ENCODE data around the gene AKR1C4. TPM values are rescaled to one million over a fixed set of nuclear protein-coding genes. Genes with fewer than 3 reads are reported as not detected.

Gene AKR1C4
- total RNA-seq, result not detected

DNA sequence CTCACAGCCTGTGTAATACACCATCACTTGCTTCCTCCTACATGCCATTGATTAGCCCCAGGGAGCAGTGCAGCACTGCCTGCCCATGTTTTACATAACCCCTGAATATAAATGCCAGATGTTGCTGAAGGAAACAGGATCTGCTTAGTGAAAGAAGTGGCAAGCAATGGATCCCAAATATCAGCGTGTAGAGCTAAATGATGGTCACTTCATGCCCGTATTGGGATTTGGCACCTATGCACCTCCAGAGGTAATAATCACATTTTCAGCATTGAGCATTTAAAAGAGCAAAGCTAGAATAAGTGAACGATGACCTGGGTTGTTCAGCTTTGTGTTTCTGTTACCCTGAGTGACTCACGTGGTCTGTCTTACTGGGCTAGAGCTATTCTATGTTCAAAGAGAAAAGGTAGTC lies at the start of gene AKR1C4:
TSS of gene AKR1C4 (plus strand) at position 136 of the 412 bp plus-strand sequence. CDS start at position 167, 31 bp downstream.
- DNase-seq (ENCODE audit: low spot score) (no peak), ATAC-seq (ENCODE audit: low FRiP score) (no peak)
- TF ChIP-seq, protein P1, sequence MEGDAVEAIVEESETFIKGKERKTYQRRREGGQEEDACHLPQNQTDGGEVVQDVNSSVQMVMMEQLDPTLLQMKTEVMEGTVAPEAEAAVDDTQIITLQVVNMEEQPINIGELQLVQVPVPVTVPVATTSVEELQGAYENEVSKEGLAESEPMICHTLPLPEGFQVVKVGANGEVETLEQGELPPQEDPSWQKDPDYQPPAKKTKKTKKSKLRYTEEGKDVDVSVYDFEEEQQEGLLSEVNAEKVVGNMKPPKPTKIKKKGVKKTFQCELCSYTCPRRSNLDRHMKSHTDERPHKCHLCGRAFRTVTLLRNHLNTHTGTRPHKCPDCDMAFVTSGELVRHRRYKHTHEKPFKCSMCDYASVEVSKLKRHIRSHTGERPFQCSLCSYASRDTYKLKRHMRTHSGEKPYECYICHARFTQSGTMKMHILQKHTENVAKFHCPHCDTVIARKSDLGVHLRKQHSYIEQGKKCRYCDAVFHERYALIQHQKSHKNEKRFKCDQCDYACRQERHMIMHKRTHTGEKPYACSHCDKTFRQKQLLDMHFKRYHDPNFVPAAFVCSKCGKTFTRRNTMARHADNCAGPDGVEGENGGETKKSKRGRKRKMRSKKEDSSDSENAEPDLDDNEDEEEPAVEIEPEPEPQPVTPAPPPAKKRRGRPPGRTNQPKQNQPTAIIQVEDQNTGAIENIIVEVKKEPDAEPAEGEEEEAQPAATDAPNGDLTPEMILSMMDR (IDR thresholded peaks at IDR 0.05), result no peak

DNA sequence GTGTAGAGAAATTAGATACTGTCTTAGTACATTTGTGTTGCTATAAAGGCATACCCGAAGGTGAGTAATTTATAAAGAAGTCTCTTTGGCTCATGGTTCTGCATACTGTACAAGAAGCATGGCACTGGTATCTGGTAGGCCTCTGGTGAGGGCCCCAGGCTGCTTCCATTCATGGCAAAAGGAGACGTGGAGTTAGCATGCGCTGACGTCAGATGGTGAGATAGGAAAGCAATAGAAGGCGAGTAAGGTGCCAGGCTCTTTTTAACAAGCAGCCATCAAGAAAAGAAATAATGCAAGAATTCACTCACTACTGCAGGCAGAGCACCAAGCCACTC lies 49.8 kb upstream of the AKR1C4 start:
- DNase-seq (ENCODE audit: low spot score), result no peak
- no peak for ATAC-seq (ENCODE audit: low FRiP score)
- TF ChIP-seq, protein P1 (IDR thresholded peaks at IDR 0.05), result no peak

DNA sequence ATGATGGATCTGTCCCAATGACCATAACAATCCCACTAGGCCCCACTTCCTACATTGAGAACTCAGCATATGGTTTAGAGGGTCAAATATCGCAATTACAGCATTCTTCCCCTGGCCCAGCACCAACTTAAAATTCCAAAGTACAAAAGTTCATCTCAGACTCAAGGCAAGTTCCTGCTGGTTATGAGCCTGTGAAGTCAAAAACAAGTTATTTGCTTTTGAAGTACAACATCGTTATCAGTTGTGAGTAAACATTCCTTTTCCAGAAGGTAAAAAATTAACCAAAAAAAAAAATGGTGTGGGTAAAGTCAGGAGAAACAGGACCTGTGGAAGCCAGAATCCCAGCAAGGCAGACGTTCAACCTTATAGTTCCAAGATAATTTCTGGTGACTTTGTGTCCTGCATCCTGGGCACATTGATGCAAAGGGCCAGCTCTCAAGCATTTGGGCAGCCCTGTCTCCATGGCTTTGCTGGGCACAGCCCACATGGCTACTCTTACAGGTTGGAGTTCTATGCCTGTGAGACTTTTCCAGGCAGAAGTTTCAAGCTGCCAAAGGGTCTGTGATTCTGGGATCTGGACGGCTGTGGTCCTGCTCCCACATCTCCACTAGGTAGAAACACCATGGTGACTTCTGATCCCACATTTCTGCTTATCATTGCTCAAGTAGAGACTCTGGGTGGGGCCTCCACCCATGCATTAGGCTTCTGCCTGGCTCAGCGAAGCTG lies 49.2 kb upstream of the AKR1C4 start:
- DNase-seq (ENCODE audit: low spot score) (no peak), ATAC-seq (ENCODE audit: low FRiP score) (no peak)
- TF ChIP-seq, protein P1 (IDR thresholded peaks at IDR 0.05), result no peak

DNA sequence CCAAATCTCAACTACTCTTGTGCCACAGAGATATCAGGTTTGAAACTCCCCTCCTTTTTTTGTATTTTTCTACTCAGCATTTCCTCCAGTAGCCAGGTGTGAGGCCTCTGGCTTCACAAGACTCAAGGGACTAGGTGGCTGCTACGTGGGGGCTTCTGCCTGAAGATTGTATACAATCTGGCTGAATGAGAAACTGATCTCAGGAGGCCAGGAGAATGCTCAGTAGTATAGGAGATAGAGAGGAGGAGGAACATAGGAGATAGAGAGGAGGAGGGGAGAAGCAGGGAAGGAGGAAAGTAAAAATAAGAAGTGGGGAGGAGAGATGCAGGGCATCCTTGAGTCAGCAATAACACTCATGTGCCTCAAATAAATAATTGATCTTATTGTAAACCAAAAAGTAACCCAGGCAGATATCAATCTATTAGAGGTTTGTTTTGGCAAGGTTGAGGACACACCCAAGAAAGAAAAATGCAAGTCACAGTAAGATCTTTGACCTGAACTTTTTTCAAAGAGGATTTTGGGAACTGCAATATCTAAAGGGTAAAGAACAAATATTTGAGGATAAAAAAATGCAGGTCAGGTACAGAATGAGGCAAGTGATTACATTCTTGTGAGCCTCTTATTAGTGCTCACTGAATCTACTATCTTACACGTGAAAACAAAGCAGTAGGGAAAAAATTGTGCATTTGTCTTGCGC lies 48.5 kb upstream of the AKR1C4 start:
- ATAC-seq (ENCODE audit: low FRiP score), result no peak
- DNase-seq (ENCODE audit: low spot score), result no peak
- TF ChIP-seq, protein P1 (IDR thresholded peaks at IDR 0.05), result no peak

DNA sequence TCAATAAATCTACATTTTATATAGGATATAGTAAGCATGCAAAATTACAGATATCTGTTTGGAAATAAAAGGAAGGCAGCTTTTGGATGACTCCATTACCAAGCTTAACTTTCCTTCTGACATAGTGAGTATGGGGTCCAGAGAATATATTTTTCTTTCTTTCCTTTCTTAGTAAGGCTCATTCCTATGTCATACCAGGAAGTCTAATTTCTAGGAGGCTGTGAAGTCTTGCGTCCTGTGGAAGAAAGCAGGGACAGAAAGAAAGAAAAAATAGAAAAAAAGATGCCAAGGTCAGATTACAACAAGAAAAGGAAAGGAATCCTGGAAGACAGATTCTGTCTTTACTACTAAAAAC lies 48.0 kb upstream of the AKR1C4 start:
- DNase-seq (ENCODE audit: low spot score), result no peak
- TF ChIP-seq, protein P1 (IDR thresholded peaks at IDR 0.05), result no peak
- no peak for ATAC-seq (ENCODE audit: low FRiP score)

DNA sequence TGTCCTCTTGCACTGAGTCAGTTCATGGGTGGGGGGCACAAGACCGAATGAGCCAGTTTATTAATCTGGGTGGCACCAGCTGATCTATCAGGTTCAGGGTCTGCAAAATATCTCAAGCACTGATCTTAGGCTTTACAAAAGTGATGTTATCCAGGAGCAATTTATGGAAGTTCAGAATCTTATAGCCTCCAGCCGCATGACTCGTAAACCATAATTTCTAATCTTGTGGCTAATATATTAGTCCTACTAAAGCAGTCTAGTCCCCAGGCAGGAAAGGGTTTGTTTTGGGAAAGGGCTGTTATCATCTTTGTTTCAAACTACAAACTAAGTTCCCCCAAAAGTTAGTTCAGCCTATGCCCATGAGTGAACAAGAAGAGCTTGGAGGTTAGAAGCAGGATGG lies 45.6 kb upstream of the AKR1C4 start:
- DNase-seq (ENCODE audit: low spot score) (no peak), ATAC-seq (ENCODE audit: low FRiP score) (no peak)
- TF ChIP-seq, protein P1 (IDR thresholded peaks at IDR 0.05), result no peak

DNA sequence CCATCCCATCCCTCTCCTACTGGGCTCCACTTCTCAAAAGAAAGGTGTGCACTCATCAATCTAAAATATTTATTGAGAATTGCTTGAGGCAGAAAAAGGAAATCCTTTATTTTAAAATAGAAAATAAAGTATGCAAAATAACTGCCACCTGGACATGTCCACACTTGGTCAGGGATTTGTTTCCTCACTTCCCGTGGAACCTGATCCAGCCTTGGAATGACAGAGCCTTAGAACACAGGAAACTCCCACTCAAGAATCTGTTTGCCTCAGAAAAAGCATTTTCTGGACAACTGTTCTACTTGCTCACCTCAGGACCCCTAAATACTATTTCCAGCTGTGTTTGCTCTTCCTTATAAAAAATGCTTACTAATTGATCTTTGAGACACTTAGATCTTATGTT lies 40.7 kb upstream of the AKR1C4 start:
- TF ChIP-seq, protein P1 (IDR thresholded peaks at IDR 0.05), result no peak
- no peak for ATAC-seq (ENCODE audit: low FRiP score)
- no peak for DNase-seq (ENCODE audit: low spot score)

Measured in omental fat pad (tissue), 4 donors.